T-helper 2 cell treated with Interferon-gamma antibody and Interleukin-4, amounts not matched to agents 100 ng/mL and 5 ng/mL, for 36 hours (primary cell): ENCODE results near the gene MATCAP1. TPM values are rescaled to one million over a fixed set of nuclear protein-coding genes. Genes with fewer than 3 reads are reported as not detected.

Experiments
- intact Hi-C: fragments of 100-400 bp; cut with micrococcal nuclease; formaldehyde crosslinking; loops from one replicate; pipeline ENCODE4 v1.15.1; 2023
- total RNA-seq: library from RNA; stranded (reverse); gene quantifications from 2 replicates; pipeline ENCODE4 v1.2.3, GENCODE V29; 2022

MATCAP1 gene
- 50.4 and 57.4 TPM in 2 replicates for total RNA-seq

- intact Hi-C loops = loop anchor here (1.0 to 2.0 kb wide), 4 partner anchors 24 to 237 kb away; partner anchors contain the start of genes FHOD1 and TMEM208
Observed at GRCh38 chr16:67183627-67184452, at the start of gene MATCAP1. MATCAP1 (minus strand) TSS chr16:67183963; CDS start chr16:67180610, 3,353 bp downstream.

- intact Hi-C loops = no loop called here
Observed at GRCh38 chr16:67230809-67231660, 47.3 kb upstream of the MATCAP1 start.

GRCh38 chr16:67229906-67230808 lies 46.4 kb upstream of the MATCAP1 start:
- intact Hi-C loops = no loop called here

- intact Hi-C loops = no loop called here
Observed at GRCh38 chr16:67228905-67229304, 45.1 kb upstream of the MATCAP1 start.

GRCh38 chr16:67228034-67228785 lies 44.4 kb upstream of the MATCAP1 start:
- intact Hi-C loops = no loop called here

- intact Hi-C loops = loop anchor here (1.0 to 2.0 kb wide), 5 partner anchors 9 to 51 kb away; partner anchors contain the start of genes E2F4, FHOD1 and PLEKHG4
Observed at GRCh38 chr16:67227567-67227921, 43.8 kb upstream of the MATCAP1 start.

GRCh38 chr16:67226804-67227566 lies 43.2 kb upstream of the MATCAP1 start, which contains the start of gene TMEM208:
TMEM208 (plus strand) TSS chr16:67227130; CDS start chr16:67227219, 89 bp downstream.
- intact Hi-C loops = loop anchor here (1.0 to 2.0 kb wide), 5 partner anchors 9 to 52 kb away; partner anchors contain the start of genes E2F4, FHOD1 and PLEKHG4

GRCh38 chr16:67226295-67226803 lies 42.6 kb upstream of the MATCAP1 start:
- intact Hi-C loops = loop anchor here (2.0 kb wide), 3 partner anchors 34 to 52 kb away; partner anchors contain the start of genes E2F4 and PLEKHG4

GRCh38 chr16:67223992-67224391 lies 40.2 kb upstream of the MATCAP1 start:
- intact Hi-C loops = no loop called here

- intact Hi-C loops = no loop called here
Observed at GRCh38 chr16:67216612-67217490, 33.1 kb upstream of the MATCAP1 start.

GRCh38 chr16:67215706-67216105 lies 31.9 kb upstream of the MATCAP1 start:
- intact Hi-C loops = no loop called here

GRCh38 chr16:67213197-67214019 lies 29.6 kb upstream of the MATCAP1 start:
- intact Hi-C loops = no loop called here

GRCh38 chr16:67212766-67213165 lies 29.0 kb upstream of the MATCAP1 start:
- intact Hi-C loops = no loop called here

GRCh38 chr16:67211674-67212073 lies 27.9 kb upstream of the MATCAP1 start:
- intact Hi-C loops = no loop called here

- intact Hi-C loops = no loop called here
Observed at GRCh38 chr16:67210069-67210937, 26.5 kb upstream of the MATCAP1 start.

GRCh38 chr16:67209565-67209964 lies 25.8 kb upstream of the MATCAP1 start:
- intact Hi-C loops = no loop called here
